H1 (cell line): ENCODE data around the gene RREB1.

Experiments used
- JUN ChIP-seq: IDR thresholded peaks from 2 replicates; pipeline ENCODE4 v1.6.1; 2011; ENCODE audit warnings: low read depth, mild to moderate bottlenecking, improper control_type of control experiment, low read length
- KDM1A ChIP-seq: fragments of 200-600, 300-600 bp; sonication (generic); IDR thresholded peaks from 2 replicates; pipeline ENCODE4 v1.7.1; 2016; ENCODE audit warnings: mild to moderate bottlenecking, low read length, borderline replicate concordance
- POLR2AphosphoS5 ChIP-seq: IDR thresholded peaks from 2 replicates; pipeline ENCODE4 v1.6.1; 2011; ENCODE audit warnings: low read depth, low read length
- RFX5 ChIP-seq: IDR thresholded peaks from 2 replicates; pipeline ENCODE4 v1.6.1; 2011; ENCODE audit warnings: low read depth, low read length, improper control_type of control experiment, borderline replicate concordance
- SIN3A ChIP-seq, 2 experiments: IDR thresholded peaks in 1 of 2; conservative IDR thresholded peaks in 1 of 2; 2 replicates each; pipeline ENCODE4 v1.6.1; 2011 to 2012; ENCODE audit warnings: low read length in 2 of 2, improper control_type of control experiment in 1 of 2, low read depth in 1 of 2, mild to moderate bottlenecking in 1 of 2
- SIX5 ChIP-seq: IDR thresholded peaks from 2 replicates; pipeline ENCODE4 v1.6.1; 2011; ENCODE audit warnings: mild to moderate bottlenecking, low read depth, low read length
- USF2 ChIP-seq: IDR thresholded peaks from 2 replicates; pipeline ENCODE4 v1.6.1; 2011; ENCODE audit warnings: low read length, improper control_type of control experiment
- YY1 ChIP-seq: IDR thresholded peaks from 2 replicates; pipeline ENCODE4 v1.6.1; 2011; ENCODE audit warnings: low read depth, mild to moderate bottlenecking, low read length
- TF ChIP-seq, protein P1 (sequence below): IDR thresholded peaks from 2 replicates; pipeline ENCODE4 v1.6.1; 2012; ENCODE audit warnings: low read length, inconsistent platforms
- TF ChIP-seq, protein P2 (sequence below), 3 experiments: IDR thresholded peaks; 1 replicate in 2 of 3; 2 replicates in 1 of 3; pipeline versions ENCODE4 v1.5.1 to v1.6.1; 2011; ENCODE audit warnings: low read length in 3 of 3, mild to moderate bottlenecking in 3 of 3, inconsistent platforms in 2 of 3, low read depth in 1 of 3, moderate library complexity in 1 of 3; ENCODE audit not compliant: insufficient read depth in 1 of 3; ENCODE audit errors: control extremely low read depth in 1 of 3
- TF ChIP-seq, protein P3 (sequence below): IDR thresholded peaks from 2 replicates; pipeline ENCODE4 v1.6.1; 2011; ENCODE audit warnings: low read depth, mild to moderate bottlenecking, low read length; ENCODE audit not compliant: insufficient read depth

- TF ChIP-seq, protein P1, sequence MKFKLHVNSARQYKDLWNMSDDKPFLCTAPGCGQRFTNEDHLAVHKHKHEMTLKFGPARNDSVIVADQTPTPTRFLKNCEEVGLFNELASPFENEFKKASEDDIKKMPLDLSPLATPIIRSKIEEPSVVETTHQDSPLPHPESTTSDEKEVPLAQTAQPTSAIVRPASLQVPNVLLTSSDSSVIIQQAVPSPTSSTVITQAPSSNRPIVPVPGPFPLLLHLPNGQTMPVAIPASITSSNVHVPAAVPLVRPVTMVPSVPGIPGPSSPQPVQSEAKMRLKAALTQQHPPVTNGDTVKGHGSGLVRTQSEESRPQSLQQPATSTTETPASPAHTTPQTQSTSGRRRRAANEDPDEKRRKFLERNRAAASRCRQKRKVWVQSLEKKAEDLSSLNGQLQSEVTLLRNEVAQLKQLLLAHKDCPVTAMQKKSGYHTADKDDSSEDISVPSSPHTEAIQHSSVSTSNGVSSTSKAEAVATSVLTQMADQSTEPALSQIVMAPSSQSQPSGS = no peak
- TF ChIP-seq, protein P2, sequence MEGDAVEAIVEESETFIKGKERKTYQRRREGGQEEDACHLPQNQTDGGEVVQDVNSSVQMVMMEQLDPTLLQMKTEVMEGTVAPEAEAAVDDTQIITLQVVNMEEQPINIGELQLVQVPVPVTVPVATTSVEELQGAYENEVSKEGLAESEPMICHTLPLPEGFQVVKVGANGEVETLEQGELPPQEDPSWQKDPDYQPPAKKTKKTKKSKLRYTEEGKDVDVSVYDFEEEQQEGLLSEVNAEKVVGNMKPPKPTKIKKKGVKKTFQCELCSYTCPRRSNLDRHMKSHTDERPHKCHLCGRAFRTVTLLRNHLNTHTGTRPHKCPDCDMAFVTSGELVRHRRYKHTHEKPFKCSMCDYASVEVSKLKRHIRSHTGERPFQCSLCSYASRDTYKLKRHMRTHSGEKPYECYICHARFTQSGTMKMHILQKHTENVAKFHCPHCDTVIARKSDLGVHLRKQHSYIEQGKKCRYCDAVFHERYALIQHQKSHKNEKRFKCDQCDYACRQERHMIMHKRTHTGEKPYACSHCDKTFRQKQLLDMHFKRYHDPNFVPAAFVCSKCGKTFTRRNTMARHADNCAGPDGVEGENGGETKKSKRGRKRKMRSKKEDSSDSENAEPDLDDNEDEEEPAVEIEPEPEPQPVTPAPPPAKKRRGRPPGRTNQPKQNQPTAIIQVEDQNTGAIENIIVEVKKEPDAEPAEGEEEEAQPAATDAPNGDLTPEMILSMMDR (IDR thresholded peaks at IDR 0.05; ENCODE audit: control extremely low read depth in 1 of 3, insufficient read depth in 1 of 3, low read depth in 1 of 3, low read length in 3 of 3) = no peak
- TF ChIP-seq SIN3A (conservative IDR thresholded peaks at IDR 0.05 in 1 of 2, IDR thresholded peaks at IDR 0.05 in 1 of 2; ENCODE audit: low read depth in 1 of 2, low read length in 2 of 2) (no peak), YY1 (no peak), JUN (no peak), POLR2AphosphoS5 (no peak), RFX5 (no peak), USF2 (no peak), SIX5 (no peak), KDM1A (no peak)
- TF ChIP-seq, protein P3, sequence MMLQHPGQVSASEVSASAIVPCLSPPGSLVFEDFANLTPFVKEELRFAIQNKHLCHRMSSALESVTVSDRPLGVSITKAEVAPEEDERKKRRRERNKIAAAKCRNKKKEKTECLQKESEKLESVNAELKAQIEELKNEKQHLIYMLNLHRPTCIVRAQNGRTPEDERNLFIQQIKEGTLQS = no peak
These were observed 100.0 kb downstream of the RREB1 start for GRCh38 chr6:7207720-7208119.
